ENCODE data around the gene GOSR2. TPM values are rescaled to one million over a fixed set of nuclear protein-coding genes. Genes with fewer than 3 reads are reported as not detected.

Gene GOSR2
- total and polyA plus RNA-seq, 2 donors (not counting 3 experiments of a cell fraction or from before 2014, with no cell fraction given): 48.6 to 54.7 TPM

DNA sequence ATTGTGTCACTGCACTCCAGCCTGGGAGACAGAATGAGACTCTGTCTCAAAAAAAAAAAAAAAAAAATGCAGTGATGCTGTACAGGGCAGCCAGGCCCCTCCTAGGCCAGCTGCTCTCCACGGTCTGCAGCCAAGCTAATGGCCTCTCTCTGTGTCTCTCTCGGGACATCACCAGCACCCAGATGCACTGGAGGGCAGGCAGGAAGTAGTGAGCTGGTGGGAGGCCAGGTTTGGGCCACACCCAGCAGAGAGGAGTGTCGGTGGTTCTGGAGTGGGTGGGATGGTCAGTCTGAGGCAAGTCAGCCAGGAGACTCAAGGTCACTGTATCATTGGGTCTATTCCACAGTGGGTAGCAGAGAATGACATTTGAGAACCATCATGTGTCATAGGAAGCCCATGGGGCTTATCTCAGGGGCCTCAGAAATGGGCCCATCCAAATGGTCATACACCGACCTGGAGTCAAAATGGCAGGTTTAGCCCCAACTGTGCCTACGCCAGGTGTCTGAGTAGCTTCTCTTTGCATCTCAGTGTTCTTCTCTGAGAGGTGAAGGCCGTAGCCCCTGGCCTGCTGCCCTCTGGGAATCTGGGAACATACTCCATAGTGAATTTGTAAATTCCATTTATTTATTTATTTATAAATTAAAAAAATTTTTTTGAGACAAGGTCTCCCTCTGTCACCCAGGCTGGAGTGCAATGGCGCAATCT lies 48.9 kb upstream of the GOSR2 start:
- no peaks in the 10 kb centered on the region for H3K9me3 ChIP-seq (replicated peaks; ENCODE audit: control insufficient read depth, insufficient read depth, low read length)
- no peak overlapping the region for H3K9ac ChIP-seq (replicated peaks; ENCODE audit: extremely low read depth, insufficient read depth, low read length)
- no TSS peak for BruUV-seq (replicated peaks)
- no peak for DNase-seq (ENCODE audit: low read depth, low spot score)
- no peaks in the 10 kb centered on the region for H3K4me1 ChIP-seq (ENCODE audit: control insufficient read depth, extremely low read depth, insufficient read depth, low read length)
- H3K79me2 ChIP-seq (ENCODE audit: control insufficient read depth, insufficient read depth, low read length): no peaks in the 10 kb centered on the region
- no peaks in the 10 kb centered on the region for H4K20me1 ChIP-seq (replicated peaks; ENCODE audit: control insufficient read depth, extremely low read depth, insufficient read depth, low read length)
- H3K27ac ChIP-seq (ENCODE audit: insufficient read depth, low read depth, low read length): no peak overlapping the region
- TF ChIP-seq EZH2 (IDR thresholded peaks at IDR 0.05; ENCODE audit: borderline replicate concordance, low read depth, low read length, severe bottlenecking): no peak
- no peak for TF ChIP-seq GATA2 (IDR thresholded peaks at IDR 0.05; ENCODE audit: insufficient read depth, insufficient read length, low read depth, low read length)
- no peak for TF ChIP-seq JUN (IDR thresholded peaks at IDR 0.05; ENCODE audit: borderline replicate concordance, insufficient read depth, insufficient read length, low read depth)
- TF ChIP-seq FOS (IDR thresholded peaks at IDR 0.05; ENCODE audit: borderline replicate concordance, insufficient read depth, low read length): no peak
- TF ChIP-seq, protein P1, sequence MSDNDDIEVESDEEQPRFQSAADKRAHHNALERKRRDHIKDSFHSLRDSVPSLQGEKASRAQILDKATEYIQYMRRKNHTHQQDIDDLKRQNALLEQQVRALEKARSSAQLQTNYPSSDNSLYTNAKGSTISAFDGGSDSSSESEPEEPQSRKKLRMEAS (IDR thresholded peaks at IDR 0.05; ENCODE audit: insufficient read depth, insufficient read length): no peak
- no peak for TF ChIP-seq POLR2A (IDR thresholded peaks at IDR 0.05; ENCODE audit: low read depth, low read length)
- TF ChIP-seq CTCF (IDR thresholded peaks at IDR 0.05; ENCODE audit: extremely low read depth in 1 of 2, insufficient read depth in 1 of 2, low read depth in 1 of 2, low read length in 2 of 2): no peak
- no peak for TF ChIP-seq POLR2AphosphoS5 (IDR thresholded peaks at IDR 0.05; ENCODE audit: insufficient read depth, low read depth, low read length)
- no peak for TF ChIP-seq MYC (IDR thresholded peaks at IDR 0.05; ENCODE audit: low read depth, low read length)
- no peaks in the 10 kb centered on the region for H3K36me3 ChIP-seq (ENCODE audit: control insufficient read depth in 2 of 2, extremely low read depth in 1 of 2, insufficient read depth in 2 of 2, low read length in 2 of 2)
- ChIA-PET CTCF (no interaction called here), POLR2A (no interaction called here)
- FAIRE-seq: no peak
- intact Hi-C loops (cut with micrococcal nuclease) (no loop called here), dilution Hi-C loops (cut with MboI; ENCODE audit: extremely low pct_ligation_motif_present, low sequenced_read_pairs) (no loop called here)
- no peak overlapping the region for H3K4me3 ChIP-seq (replicated peaks in 1 of 3; ENCODE audit: insufficient read depth in 1 of 3, low read depth in 1 of 3, low read length in 3 of 3)
- H3K4me2 ChIP-seq (ENCODE audit: insufficient read depth, low read length): no peak overlapping the region
- no peaks in the 10 kb centered on the region for H3K27me3 ChIP-seq (ENCODE audit: control insufficient read depth in 2 of 2, insufficient read depth in 2 of 2, low read length in 2 of 2)
- no peaks in the 10 kb centered on the region for H3K9me1 ChIP-seq (replicated peaks; ENCODE audit: control insufficient read depth, extremely low read depth, insufficient read depth, low read length)
- H2AFZ ChIP-seq (ENCODE audit: low read depth, low read length): no peak overlapping the region
